ENCODE results near the gene MYPOP.
"Not testable (repeated sequence)": the region's sequence is repeated elsewhere in the genome, so short reads cannot be mapped to it uniquely, and the experiment has no call there.

MYPOP gene

GRCh38 chr19:45908956-45909355 lies 6.5 kb upstream of the MYPOP start:
- no peak for DNase-seq (ENCODE audit: low read depth in 3 of 3, low spot score in 1 of 3)

GRCh38 chr19:45906221-45906620 lies 3.8 kb upstream of the MYPOP start:
- no peak for DNase-seq (ENCODE audit: low read depth in 3 of 3, low spot score in 1 of 3)

GRCh38 chr19:45905011-45905410 lies 2.6 kb upstream of the MYPOP start:
- DNase-seq (ENCODE audit: low read depth in 3 of 3, low spot score in 1 of 3): no peak

- DNase-seq (ENCODE audit: low read depth in 3 of 3, low spot score in 1 of 3): peak; percentile 98 to 100 (median 99)
These were observed 525 bp upstream of the MYPOP start for GRCh38 chr19:45902651-45903625.

GRCh38 chr19:45901432-45901911 lies 941 bp downstream of the MYPOP start:
- no peak for DNase-seq (ENCODE audit: low read depth in 3 of 3, low spot score in 1 of 3)

DNA sequence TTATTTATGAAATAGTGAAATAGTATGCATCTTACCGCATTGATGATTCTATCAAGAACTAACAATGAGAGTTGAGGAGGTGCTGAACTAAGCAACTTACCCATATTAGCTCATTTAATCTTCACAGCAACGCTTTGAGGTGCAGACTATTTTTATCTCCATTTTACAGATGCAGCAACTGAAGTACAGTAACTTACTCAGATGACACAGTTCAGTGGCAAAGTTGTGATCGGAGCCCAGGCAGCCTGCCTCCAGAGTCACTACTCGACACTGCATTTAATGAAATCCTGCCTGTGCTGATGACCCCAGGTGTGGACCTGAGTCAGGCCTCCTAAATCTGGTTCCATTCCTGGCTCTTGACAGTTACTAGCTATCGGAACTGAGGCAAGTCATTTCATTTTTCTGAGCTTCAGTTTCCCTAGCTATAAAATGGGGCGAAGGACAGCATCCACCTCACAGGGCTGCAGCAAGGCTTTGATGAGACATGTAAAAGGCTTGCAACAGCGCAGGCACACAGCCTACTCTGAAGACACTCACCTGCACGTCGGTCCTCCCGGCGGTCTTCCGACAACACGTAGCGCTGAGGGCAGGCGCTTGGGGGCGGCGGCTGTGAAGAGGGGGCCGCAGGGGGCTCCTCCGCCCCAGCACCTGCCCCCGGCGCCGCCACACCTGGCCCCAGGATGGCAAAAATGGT lies 1.5 kb downstream of the MYPOP start:
- no peak for DNase-seq (ENCODE audit: low read depth in 3 of 3, low spot score in 1 of 3)

DNA sequence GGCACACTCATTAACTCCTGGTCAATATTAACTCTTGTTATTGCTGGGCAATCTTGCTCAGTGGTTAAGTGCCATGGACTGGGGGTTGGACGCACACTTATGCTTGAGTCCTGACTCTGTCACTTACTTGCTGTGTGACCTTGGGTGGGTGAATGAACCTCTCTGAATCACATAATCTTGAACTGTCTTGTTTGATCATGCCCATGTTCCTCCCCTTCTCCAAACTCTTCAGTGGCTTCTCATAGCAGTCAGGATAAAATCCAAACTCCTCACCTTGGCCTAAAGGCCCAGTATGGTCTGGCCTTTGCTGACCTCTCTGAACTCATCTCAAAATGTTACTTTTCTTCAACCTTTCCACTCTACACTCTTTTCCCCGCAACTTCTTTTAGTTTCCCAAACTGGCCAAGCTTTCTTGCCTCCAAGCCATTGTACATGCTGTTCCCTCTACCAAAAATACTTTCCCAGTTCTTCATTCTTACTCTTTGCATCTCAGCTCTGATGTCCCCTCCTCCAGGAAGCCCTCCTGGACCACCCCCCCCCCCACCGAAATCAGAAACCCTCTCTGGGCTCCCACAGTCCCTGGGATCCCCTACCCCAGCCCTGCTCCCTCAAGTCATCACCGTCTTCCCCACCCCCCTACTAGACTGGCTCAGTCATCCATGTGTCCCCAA lies 2.4 kb downstream of the MYPOP start:
- DNase-seq (ENCODE audit: low read depth in 3 of 3, low spot score in 1 of 3): no peak

- no peak for DNase-seq (ENCODE audit: low read depth in 3 of 3, low spot score in 1 of 3)
These were observed 3.2 kb downstream of the MYPOP start for GRCh38 chr19:45899253-45899652.

DNA sequence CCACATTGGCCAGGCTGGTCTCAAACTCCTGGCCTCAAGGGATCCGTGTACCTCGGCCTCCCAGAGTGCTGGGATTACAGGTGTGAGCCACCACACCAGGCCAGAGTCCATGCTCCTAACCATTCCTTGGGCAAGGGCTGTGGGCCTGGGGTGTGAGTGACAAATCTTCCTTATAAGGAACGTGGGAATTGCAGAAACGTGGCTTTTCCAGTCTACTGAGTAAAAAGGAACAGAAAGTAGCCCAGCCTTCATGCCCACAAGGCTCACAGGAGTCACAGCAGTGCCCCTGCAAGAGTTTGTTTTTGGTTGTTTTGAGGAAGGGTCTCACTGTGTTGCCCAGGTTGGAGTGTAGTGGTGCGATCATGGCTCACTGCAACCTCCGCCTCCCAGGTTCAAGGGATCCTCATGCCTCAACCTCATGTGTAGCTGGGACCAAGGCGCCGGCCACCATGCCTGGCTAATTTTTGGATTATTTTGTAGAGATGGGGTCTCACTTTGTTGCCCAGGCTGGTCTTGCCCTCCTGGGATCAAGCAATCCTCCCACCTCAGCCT lies 5.1 kb downstream of the MYPOP start:
- no peak for DNase-seq (ENCODE audit: low read depth in 3 of 3, low spot score in 1 of 3)

DNA sequence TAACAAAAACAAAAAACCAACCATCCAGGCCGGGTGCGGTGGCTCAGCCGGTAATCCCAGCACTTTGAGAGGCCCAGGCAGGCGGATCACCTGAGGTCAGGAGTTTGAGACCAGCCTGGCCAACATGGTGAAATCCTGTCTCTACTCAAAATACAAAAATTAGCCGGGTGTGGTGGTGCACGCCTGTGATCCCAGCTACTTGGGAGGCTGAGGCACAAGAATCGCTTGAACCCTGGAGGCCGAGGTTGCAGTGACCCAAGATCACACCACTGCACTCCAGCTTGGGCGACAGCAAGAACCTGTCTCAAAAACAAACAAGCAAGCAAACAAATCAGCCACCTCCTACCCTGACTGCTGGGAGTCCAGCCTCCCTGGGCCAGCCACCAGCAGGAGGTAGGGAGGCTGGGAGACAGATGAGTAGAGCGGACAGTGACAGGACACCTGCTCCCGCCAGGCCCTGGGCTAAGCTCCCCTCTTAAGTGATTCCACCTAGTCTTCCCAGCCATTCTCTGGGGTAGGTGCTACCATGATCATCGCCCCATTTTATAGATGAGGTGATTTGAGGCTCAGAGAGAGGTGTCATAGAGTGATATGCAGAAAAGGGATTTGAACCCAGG lies 6.3 kb downstream of the MYPOP start:
- not testable (repeated sequence) for DNase-seq (ENCODE audit: low read depth in 3 of 3, low spot score in 1 of 3)

- no peak for DNase-seq (ENCODE audit: low read depth in 3 of 3, low spot score in 1 of 3)
These were observed 6.9 kb downstream of the MYPOP start for GRCh38 chr19:45895519-45895972.

GRCh38 chr19:45890877-45891276 lies 11.5 kb downstream of the MYPOP start:
- no peak for DNase-seq (ENCODE audit: low read depth in 3 of 3, low spot score in 1 of 3)

DNA sequence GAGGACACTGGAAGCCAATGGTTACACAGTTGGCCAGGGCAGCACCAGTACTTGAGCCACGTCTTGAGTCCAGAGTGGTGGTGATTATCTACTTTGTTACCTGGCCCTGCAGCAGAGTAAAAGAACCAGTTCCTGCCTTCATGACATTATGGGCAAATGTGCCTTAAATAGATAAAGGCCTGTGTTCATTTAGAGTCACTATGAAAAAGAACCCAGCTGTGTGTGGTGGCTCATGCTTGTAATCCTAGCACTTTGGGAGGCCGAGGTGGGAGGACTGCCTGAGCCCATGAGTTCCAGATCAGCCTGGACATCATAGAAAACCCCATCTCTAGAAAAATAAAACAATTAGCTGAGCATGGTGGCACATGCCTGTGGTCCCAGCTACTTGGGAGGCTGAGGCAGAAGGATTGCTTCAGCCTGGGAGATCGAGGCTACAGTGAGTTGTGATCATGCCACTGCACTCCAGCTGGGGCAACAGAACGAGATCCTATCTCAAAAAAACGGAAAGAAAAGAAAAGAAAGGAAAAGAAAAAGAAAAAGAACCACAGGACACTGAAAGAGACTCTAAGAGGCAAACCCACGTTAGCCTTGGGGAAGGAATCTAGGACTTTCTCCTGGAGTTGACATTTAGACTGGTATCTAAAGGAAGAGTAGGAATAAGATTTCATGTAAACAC lies 13.1 kb downstream of the MYPOP start:
- no peak for DNase-seq (ENCODE audit: low read depth in 3 of 3, low spot score in 1 of 3)

DNA sequence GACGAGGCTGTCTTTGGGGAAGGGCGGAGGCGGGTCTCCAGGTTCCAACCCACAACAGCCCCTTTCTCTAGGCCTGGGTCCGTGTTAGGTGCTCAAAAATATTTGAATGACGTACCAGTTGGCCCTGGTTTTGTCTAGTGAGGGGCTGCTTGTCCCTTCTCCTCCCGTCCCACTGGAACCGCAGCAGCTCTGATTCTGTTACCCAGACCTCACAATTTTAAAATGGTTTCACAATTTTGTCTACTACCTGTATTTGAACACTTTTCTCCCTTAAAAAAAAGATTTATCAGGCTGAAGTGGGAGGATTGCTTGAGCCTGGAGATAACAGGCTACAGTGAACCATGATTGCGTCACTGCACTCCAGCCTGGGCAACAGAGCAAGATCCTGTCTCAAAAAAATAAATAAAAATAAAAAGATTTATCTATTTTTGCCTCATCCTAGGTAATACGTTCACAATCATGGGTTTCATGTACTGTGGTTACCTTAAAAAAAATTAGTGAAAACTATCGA lies 15.2 kb downstream of the MYPOP start:
- no peak for DNase-seq (ENCODE audit: low read depth in 3 of 3, low spot score in 1 of 3)

DNA sequence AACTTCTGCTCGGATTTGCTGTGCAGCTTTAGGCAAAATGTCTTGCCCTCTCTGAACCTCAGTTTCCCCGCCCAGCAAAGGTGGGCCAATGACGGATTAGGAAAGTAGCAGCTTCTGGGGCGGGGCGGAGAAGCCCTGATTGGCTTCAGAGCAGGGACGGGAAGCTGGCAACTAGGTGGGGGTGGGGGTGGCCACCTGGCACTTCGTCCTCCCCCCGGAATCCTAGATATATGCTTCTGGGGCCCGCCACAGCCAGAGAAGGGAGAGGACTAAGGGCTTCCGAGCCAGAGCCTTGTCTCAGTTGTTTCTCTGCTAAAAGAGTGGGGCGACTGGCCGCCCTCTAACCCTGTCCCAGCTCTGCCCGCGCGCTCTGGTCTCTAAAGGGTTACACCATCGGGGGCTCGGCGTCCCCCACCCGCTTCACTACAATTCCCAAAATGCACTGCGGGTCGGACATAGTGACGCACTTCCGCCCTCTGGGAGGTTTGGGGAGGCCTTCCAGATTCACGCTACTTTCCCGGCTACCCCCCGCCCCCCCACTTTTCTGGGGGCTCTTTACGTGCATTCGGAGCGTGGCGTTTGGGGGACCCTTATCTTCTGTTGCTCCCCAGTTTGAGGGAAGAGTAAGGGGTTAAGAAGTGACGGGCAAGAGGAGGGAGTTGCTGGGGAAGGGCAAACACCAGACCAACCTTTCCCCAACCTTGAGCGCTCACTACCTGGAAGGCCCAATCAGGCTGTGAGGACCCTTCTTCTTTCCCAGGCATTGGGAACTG lies 15.8 kb downstream of the MYPOP start:
- peak; percentile 68 to 70 (median 69) for DNase-seq (ENCODE audit: low read depth in 3 of 3, low spot score in 1 of 3)

DNA sequence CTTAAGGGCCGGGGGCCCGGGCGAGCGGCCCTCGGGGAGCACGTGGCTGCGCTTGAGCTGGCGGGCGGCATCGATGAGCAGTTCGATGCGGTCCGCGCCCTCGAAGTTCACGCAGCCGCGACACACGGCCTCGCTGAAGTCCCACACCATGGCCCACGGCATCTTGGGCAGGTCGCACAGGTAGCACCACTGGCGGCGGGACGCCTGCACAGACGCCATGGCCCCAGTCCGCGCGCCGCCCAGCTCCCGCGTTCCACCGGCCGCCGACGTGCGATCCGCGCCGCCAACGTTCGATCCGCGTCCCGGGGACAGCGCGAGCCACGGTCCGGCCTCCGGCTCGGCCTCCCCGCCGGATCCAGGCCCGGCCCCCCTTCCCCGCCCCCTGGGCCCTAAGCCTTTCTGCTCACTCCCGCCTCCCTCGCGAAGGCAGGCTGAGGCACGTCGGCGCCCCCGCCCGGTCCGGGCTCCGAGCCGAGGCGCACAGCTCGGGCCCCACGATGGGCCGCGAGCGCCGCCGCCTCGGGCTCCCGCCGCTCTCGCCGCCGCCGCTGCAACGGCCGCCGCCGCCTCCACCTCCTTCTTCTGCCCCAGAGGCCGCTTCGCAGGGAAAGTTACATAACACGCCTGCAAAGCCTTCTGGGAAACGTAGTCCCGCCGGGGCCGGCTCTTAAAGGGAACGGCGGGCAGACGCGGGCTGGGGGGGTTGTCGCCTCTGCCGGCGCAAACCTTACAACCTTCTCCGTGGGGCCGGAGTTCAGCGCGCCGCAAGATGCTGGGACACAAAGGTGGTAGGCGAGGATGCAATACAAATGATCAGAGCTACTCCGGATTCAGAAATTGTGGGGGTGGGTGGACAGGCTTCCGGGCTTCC lies 16.6 kb downstream of the MYPOP start, which contains the start of gene IRF2BP1:
Gene IRF2BP1, minus strand, starts transcription at position 586 of the 871 bp plus-strand sequence. Its CDS starts 367 bp downstream, at position 219.
- peak; percentile 67 to 73 (median 71) for DNase-seq (ENCODE audit: low read depth in 3 of 3, low spot score in 1 of 3)

- no peak for DNase-seq (ENCODE audit: low read depth in 3 of 3, low spot score in 1 of 3)
These were observed 17.5 kb downstream of the MYPOP start for GRCh38 chr19:45884682-45885555.

Measured in stimulated activated CD4-positive, alpha-beta T cell treated with anti-CD3 and anti-CD28 coated beads, TNF-alpha, amount 100 ng/mL, for 1 hour (primary cell).